IMR-90 (cell line): ENCODE results near the gene SLC9A9.

ENCODE experiments used
- CTCF ChIP-seq: conservative IDR thresholded peaks from 2 replicates; pipeline ENCODE4 v1.5.1; 2012; ENCODE audit warnings: mild to moderate bottlenecking, low read depth, low read length, improper control_type of control experiment
- POLR2A ChIP-seq: IDR thresholded peaks from 2 replicates; pipeline ENCODE4 v1.6.1; 2012; ENCODE audit warnings: mild to moderate bottlenecking, low read depth, low read length
- USF2 ChIP-seq: fragments of 150-350 bp; IDR thresholded peaks from 2 replicates; pipeline ENCODE4 v1.6.1; 2017; ENCODE audit warnings: mild to moderate bottlenecking, antibody characterized with exemption, low read length, low read depth

- no peak for TF ChIP-seq CTCF
- no peak for TF ChIP-seq POLR2A
- TF ChIP-seq USF2, result no peak
Observed at GRCh38 chr3:143755978-143756377, 92.3 kb downstream of the SLC9A9 start.
